A673 (cell line): Measurements from ENCODE around the gene GTF3C1. TPM values are rescaled to one million over a fixed set of nuclear protein-coding genes. Genes with fewer than 3 reads are reported as not detected.

ENCODE experiments used
- BruUV-seq: library from RNA; stranded (reverse); fragments of 400-500 nt; replicated peaks from 2 replicates; lab custom pipeline; 2021; lab: Mats Ljungman, UMichigan
- CTCF ChIA-PET: fragments of 300-600 bp; sonication (Branson Sonifier 250); formaldehyde crosslinking; loops from one replicate; lab custom pipeline; 2022; ENCODE audit warnings: antibody characterized with exemption; lab: Charles Lee
- POLR2A ChIA-PET: fragments of 300-600 bp; sonication (Branson Sonifier 250); formaldehyde crosslinking; loops from one replicate; lab custom pipeline; 2022; ENCODE audit warnings: antibody characterized with exemption; ENCODE audit not compliant: low non-redundant PET; lab: Charles Lee
- DNase-seq: peaks from one replicate; pipeline ENCODE4 v3.0.0-alpha.2; 2015; ENCODE audit warnings: low spot score
- H3K27ac ChIP-seq: fragments of 200-600 bp; sonication (generic); 2 replicates; pipeline ENCODE4 v1.5.1; 2016; ENCODE audit warnings: mixed run types, low read depth, mild to moderate bottlenecking, mixed read lengths, antibody characterized with exemption, low read length; ENCODE audit not compliant: poor library complexity, severe bottlenecking
- H3K27me3 ChIP-seq: fragments of 200-600 bp; sonication (generic); replicated peaks from 2 replicates; pipeline ENCODE4 v1.6.1; 2017; ENCODE audit warnings: mixed run types, low read depth, mild to moderate bottlenecking, mixed read lengths, antibody characterized with exemption, low read length; ENCODE audit not compliant: insufficient read depth, poor library complexity
- H3K36me3 ChIP-seq: fragments of 200-600 bp; sonication (generic); 2 replicates; pipeline ENCODE4 v1.6.1; 2016; ENCODE audit warnings: mixed run types, mild to moderate bottlenecking, mixed read lengths, antibody characterized with exemption, low read length; ENCODE audit not compliant: insufficient read depth, poor library complexity, severe bottlenecking
- H3K4me1 ChIP-seq: fragments of 200-600 bp; sonication (generic); 2 replicates; pipeline ENCODE4 v1.6.1; 2017; ENCODE audit warnings: mixed run types, mild to moderate bottlenecking, mixed read lengths, antibody characterized with exemption, low read length; ENCODE audit not compliant: insufficient read depth, poor library complexity, severe bottlenecking
- H3K4me3 ChIP-seq: fragments of 200-600 bp; sonication (generic); 2 replicates; pipeline ENCODE4 v1.5.1; 2016; ENCODE audit warnings: low read depth, mixed run types, mild to moderate bottlenecking, mixed read lengths, low read length; ENCODE audit not compliant: poor library complexity, severe bottlenecking
- H3K9me3 ChIP-seq: fragments of 200-600 bp; sonication (generic); 2 replicates; pipeline ENCODE4 v1.6.1; 2016; ENCODE audit warnings: mixed run types, low read depth, mild to moderate bottlenecking, mixed read lengths, antibody characterized with exemption, low read length; ENCODE audit not compliant: poor library complexity, severe bottlenecking
- EZH2 ChIP-seq: fragments of 200-600 bp; sonication (generic); IDR thresholded peaks from 2 replicates; pipeline ENCODE4 v1.6.1; 2017; ENCODE audit warnings: borderline replicate concordance, low read depth, mild to moderate bottlenecking, mixed read lengths, antibody characterized with exemption, low read length; ENCODE audit not compliant: poor library complexity, severe bottlenecking
- intact Hi-C: fragments of 100-400 bp; cut with micrococcal nuclease; formaldehyde crosslinking; loops from one replicate; pipeline ENCODE4 v1.10.0; 2022; ENCODE audit not compliant: unreplicated experiment
- total RNA-seq: library from RNA; stranded (reverse); gene quantifications from 2 replicates; pipeline ENCODE4 v1.2.3, GENCODE V29; 2021
- TF ChIP-seq, protein P1 (sequence below): fragments of 300-800, 200-600 bp; sonication (generic); conservative IDR thresholded peaks from 2 replicates; pipeline ENCODE4 v1.5.1; 2017; ENCODE audit warnings: low read depth, mild to moderate bottlenecking, antibody characterized with exemption, low read length, moderate library complexity, mixed read lengths

The GTF3C1 gene
- total RNA-seq, 1 experiment from 2014 or later, result 94.2 TPM

GRCh38 chr16:27517664-27518063, 32.0 kb downstream of the GTF3C1 start:
- DNase-seq, result no peak
- TF ChIP-seq, protein P1, sequence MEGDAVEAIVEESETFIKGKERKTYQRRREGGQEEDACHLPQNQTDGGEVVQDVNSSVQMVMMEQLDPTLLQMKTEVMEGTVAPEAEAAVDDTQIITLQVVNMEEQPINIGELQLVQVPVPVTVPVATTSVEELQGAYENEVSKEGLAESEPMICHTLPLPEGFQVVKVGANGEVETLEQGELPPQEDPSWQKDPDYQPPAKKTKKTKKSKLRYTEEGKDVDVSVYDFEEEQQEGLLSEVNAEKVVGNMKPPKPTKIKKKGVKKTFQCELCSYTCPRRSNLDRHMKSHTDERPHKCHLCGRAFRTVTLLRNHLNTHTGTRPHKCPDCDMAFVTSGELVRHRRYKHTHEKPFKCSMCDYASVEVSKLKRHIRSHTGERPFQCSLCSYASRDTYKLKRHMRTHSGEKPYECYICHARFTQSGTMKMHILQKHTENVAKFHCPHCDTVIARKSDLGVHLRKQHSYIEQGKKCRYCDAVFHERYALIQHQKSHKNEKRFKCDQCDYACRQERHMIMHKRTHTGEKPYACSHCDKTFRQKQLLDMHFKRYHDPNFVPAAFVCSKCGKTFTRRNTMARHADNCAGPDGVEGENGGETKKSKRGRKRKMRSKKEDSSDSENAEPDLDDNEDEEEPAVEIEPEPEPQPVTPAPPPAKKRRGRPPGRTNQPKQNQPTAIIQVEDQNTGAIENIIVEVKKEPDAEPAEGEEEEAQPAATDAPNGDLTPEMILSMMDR, result no peak
- no peak for TF ChIP-seq EZH2
- H3K4me3 ChIP-seq, result no peak overlapping the region
- ChIA-PET POLR2A (no interaction called here), CTCF (no interaction called here)
- BruUV-seq, result no TSS peak
- H3K36me3 ChIP-seq, result peaks cover 6% of the 10 kb centered on the region
- H3K27me3 ChIP-seq, result no peaks in the 10 kb centered on the region
- intact Hi-C loops, result no loop called here
- no peak overlapping the region for H3K27ac ChIP-seq
- no peaks in the 10 kb centered on the region for H3K9me3 ChIP-seq
- H3K4me1 ChIP-seq, result no peaks in the 10 kb centered on the region

DNA sequence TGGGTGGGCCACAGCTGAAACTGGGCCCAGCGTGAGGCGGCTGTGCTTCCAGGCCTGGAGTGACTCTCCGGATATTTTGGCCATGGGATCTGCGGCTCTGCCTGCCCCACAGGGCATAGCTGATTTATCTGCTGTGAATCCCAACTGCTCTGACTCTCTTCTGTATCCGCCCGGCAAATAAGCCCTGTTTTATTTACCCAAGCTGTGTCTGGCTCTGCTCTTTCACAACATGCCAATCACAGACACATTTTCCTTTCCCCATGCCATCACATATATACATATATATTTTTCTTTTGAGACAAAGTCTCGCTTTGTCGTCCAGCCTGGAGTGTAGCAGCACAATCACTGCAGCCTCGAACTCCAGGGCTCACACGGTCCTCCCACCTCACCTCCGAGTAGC, 33.3 kb downstream of the GTF3C1 start:
- Histone ChIP-seq H3K4me3 (no peak overlapping the region), H3K27me3 (no peaks in the 10 kb centered on the region), H3K36me3 (peaks cover 4% of the 10 kb centered on the region), H3K27ac (no peak overlapping the region), H3K4me1 (no peaks in the 10 kb centered on the region), H3K9me3 (no peaks in the 10 kb centered on the region)
- intact Hi-C loops, result no loop called here
- TF ChIP-seq, protein P1, result no peak
- no peak for TF ChIP-seq EZH2
- no TSS peak for BruUV-seq
- ChIA-PET CTCF (no interaction called here), POLR2A (no interaction called here)
- no peak for DNase-seq

- ChIA-PET POLR2A (no interaction called here), CTCF (no interaction called here)
- no peaks in the 10 kb centered on the region for H3K9me3 ChIP-seq
- peak; percentile 35 for DNase-seq
- H3K36me3 ChIP-seq, result peaks cover 9% of the 10 kb centered on the region
- no peaks in the 10 kb centered on the region for H3K27me3 ChIP-seq
- BruUV-seq, result no TSS peak
- intact Hi-C loops, result no loop called here
- H3K27ac ChIP-seq, result no peak overlapping the region
- no peak for TF ChIP-seq EZH2
- TF ChIP-seq, protein P1, result peak; percentile 66
- no peaks in the 10 kb centered on the region for H3K4me1 ChIP-seq
- H3K4me3 ChIP-seq, result no peak overlapping the region
Observed at GRCh38 chr16:27515874-27516353, 33.8 kb downstream of the GTF3C1 start.
